ENCODE measurements around the gene DDHD1.

DDHD1 gene

GRCh38 chr14:53035336-53036210, 117.5 kb downstream of the DDHD1 start:
- no peak for DNase-seq (ENCODE audit: low read depth in 1 of 2, low spot score in 1 of 2)

- no peak for DNase-seq (ENCODE audit: low read depth in 1 of 2, low spot score in 1 of 2)
These were observed 118.4 kb downstream of the DDHD1 start for GRCh38 chr14:53034688-53035230.

- DNase-seq (ENCODE audit: low read depth in 1 of 2, low spot score in 1 of 2), result no peak
These were observed 119.1 kb downstream of the DDHD1 start for GRCh38 chr14:53034036-53034435.

GRCh38 chr14:53032838-53033390, 120.2 kb downstream of the DDHD1 start:
- no peak for DNase-seq (ENCODE audit: low read depth in 1 of 2, low spot score in 1 of 2)

- no peak for DNase-seq (ENCODE audit: low read depth in 1 of 2, low spot score in 1 of 2)
These were observed 120.8 kb downstream of the DDHD1 start for GRCh38 chr14:53032161-53032803.

- DNase-seq (ENCODE audit: low read depth in 1 of 2, low spot score in 1 of 2), result no peak
These were observed 125.6 kb downstream of the DDHD1 start for GRCh38 chr14:53027562-53027961.

- DNase-seq (ENCODE audit: low read depth in 1 of 2, low spot score in 1 of 2), result no peak
These were observed 126.1 kb downstream of the DDHD1 start for GRCh38 chr14:53027041-53027440.

- no peak for DNase-seq (ENCODE audit: low read depth in 1 of 2, low spot score in 1 of 2)
These were observed 129.8 kb downstream of the DDHD1 start for GRCh38 chr14:53023325-53023724.

- no peak for DNase-seq (ENCODE audit: low read depth in 1 of 2, low spot score in 1 of 2)
These were observed 130.5 kb downstream of the DDHD1 start for GRCh38 chr14:53022593-53022992.

- no peak for DNase-seq (ENCODE audit: low read depth in 1 of 2, low spot score in 1 of 2)
These were observed 132.8 kb downstream of the DDHD1 start for GRCh38 chr14:53020193-53020932.

GRCh38 chr14:53019406-53019805, 133.7 kb downstream of the DDHD1 start:
- DNase-seq (ENCODE audit: low read depth in 1 of 2, low spot score in 1 of 2), result no peak

GRCh38 chr14:53017837-53018236, 135.3 kb downstream of the DDHD1 start:
- DNase-seq (ENCODE audit: low read depth in 1 of 2, low spot score in 1 of 2), result no peak

GRCh38 chr14:53016919-53017318, 136.2 kb downstream of the DDHD1 start:
- DNase-seq (ENCODE audit: low read depth in 1 of 2, low spot score in 1 of 2), result no peak

- no peak for DNase-seq (ENCODE audit: low read depth in 1 of 2, low spot score in 1 of 2)
These were observed 136.6 kb downstream of the DDHD1 start for GRCh38 chr14:53016491-53016890.

- DNase-seq (ENCODE audit: low read depth in 1 of 2, low spot score in 1 of 2), result no peak
These were observed 142.1 kb downstream of the DDHD1 start for GRCh38 chr14:53011053-53011462.

GRCh38 chr14:53010193-53011040, 142.7 kb downstream of the DDHD1 start:
- DNase-seq (ENCODE audit: low read depth in 1 of 2, low spot score in 1 of 2), result no peak

GRCh38 chr14:53006931-53007562, 146.1 kb downstream of the DDHD1 start:
- no peak for DNase-seq (ENCODE audit: low read depth in 1 of 2, low spot score in 1 of 2)

- no peak for DNase-seq (ENCODE audit: low read depth in 1 of 2, low spot score in 1 of 2)
These were observed 148.1 kb downstream of the DDHD1 start for GRCh38 chr14:53004976-53005375.

- DNase-seq (ENCODE audit: low read depth in 1 of 2, low spot score in 1 of 2), result no peak
These were observed 149.3 kb downstream of the DDHD1 start for GRCh38 chr14:53003776-53004175.

- DNase-seq (ENCODE audit: low read depth in 1 of 2, low spot score in 1 of 2), result no peak
These were observed 150.5 kb downstream of the DDHD1 start for GRCh38 chr14:53002576-53002975.
